ES-I3 (cell line): ENCODE measurements around the gene DSCAM.

Experiments
- H3K36me3 ChIP-seq: 2 replicates; pipeline ENCODE4 v1.6.1; 2013; ENCODE audit warnings: mild to moderate bottlenecking, low read length, control low read depth, moderate library complexity; ENCODE audit not compliant: insufficient read depth
- H3K4me1 ChIP-seq: 2 replicates; pipeline ENCODE4 v1.6.1; 2013; ENCODE audit warnings: mild to moderate bottlenecking, control low read depth, low read length; ENCODE audit not compliant: insufficient read depth
- H3K9ac ChIP-seq: 2 replicates; pipeline ENCODE4 v1.6.1; 2013; ENCODE audit warnings: low read depth, mild to moderate bottlenecking, low read length, moderate library complexity
- H3K9me3 ChIP-seq: 2 replicates; pipeline ENCODE4 v1.6.1; 2013; ENCODE audit warnings: mild to moderate bottlenecking, low read length, moderate library complexity; ENCODE audit not compliant: control insufficient read depth, insufficient read depth

The DSCAM gene

GRCh38 chr21:40662889-40663288 is 184.1 kb downstream of the DSCAM start:
- H3K9me3 ChIP-seq, result no peaks in the 10 kb centered on the region
- H3K9ac ChIP-seq, result no peak overlapping the region
- no peaks in the 10 kb centered on the region for H3K36me3 ChIP-seq
- H3K4me1 ChIP-seq, result no peaks in the 10 kb centered on the region

- no peaks in the 10 kb centered on the region for H3K4me1 ChIP-seq
- H3K9ac ChIP-seq, result no peak overlapping the region
- H3K9me3 ChIP-seq, result no peaks in the 10 kb centered on the region
- H3K36me3 ChIP-seq, result no peaks in the 10 kb centered on the region
Measured at GRCh38 chr21:40660461-40660860, 186.5 kb downstream of the DSCAM start.

GRCh38 chr21:40658311-40658710 is 188.6 kb downstream of the DSCAM start:
- Histone ChIP-seq H3K9ac (no peak overlapping the region), H3K4me1 (no peaks in the 10 kb centered on the region), H3K9me3 (no peaks in the 10 kb centered on the region), H3K36me3 (no peaks in the 10 kb centered on the region)

GRCh38 chr21:40652436-40652835 is 194.5 kb downstream of the DSCAM start:
- no peak overlapping the region for H3K9ac ChIP-seq
- H3K4me1 ChIP-seq, result no peaks in the 10 kb centered on the region
- no peaks in the 10 kb centered on the region for H3K36me3 ChIP-seq
- H3K9me3 ChIP-seq, result peaks cover 3% of the 10 kb centered on the region; the same call in 1 of the 2 replicates

- Histone ChIP-seq H3K9me3 (peaks cover 6% of the 10 kb centered on the region), H3K4me1 (no peaks in the 10 kb centered on the region), H3K36me3 (no peaks in the 10 kb centered on the region), H3K9ac (no peak overlapping the region)
Measured at GRCh38 chr21:40647706-40648105, 199.3 kb downstream of the DSCAM start.

GRCh38 chr21:40646651-40647050 is 200.3 kb downstream of the DSCAM start:
- Histone ChIP-seq H3K9me3 (peaks cover 6% of the 10 kb centered on the region), H3K9ac (no peak overlapping the region), H3K36me3 (no peaks in the 10 kb centered on the region), H3K4me1 (no peaks in the 10 kb centered on the region)

- Histone ChIP-seq H3K4me1 (no peaks in the 10 kb centered on the region), H3K9me3 (peaks cover 4% of the 10 kb centered on the region; the same call in 1 of the 2 replicates), H3K9ac (no peak overlapping the region), H3K36me3 (no peaks in the 10 kb centered on the region)
Measured at GRCh38 chr21:40641042-40641441, 205.9 kb downstream of the DSCAM start.

- H3K36me3 ChIP-seq, result no peaks in the 10 kb centered on the region
- peaks cover 4% of the 10 kb centered on the region; the same call in 1 of the 2 replicates for H3K9me3 ChIP-seq
- no peaks in the 10 kb centered on the region for H3K4me1 ChIP-seq
- no peak overlapping the region for H3K9ac ChIP-seq
Measured at GRCh38 chr21:40640266-40640789, 206.6 kb downstream of the DSCAM start.

- Histone ChIP-seq H3K9me3 (peaks cover 4% of the 10 kb centered on the region; the same call in 1 of the 2 replicates), H3K9ac (no peak overlapping the region), H3K4me1 (no peaks in the 10 kb centered on the region), H3K36me3 (no peaks in the 10 kb centered on the region)
Measured at GRCh38 chr21:40639616-40640194, 207.3 kb downstream of the DSCAM start.

- Histone ChIP-seq H3K36me3 (no peaks in the 10 kb centered on the region), H3K4me1 (no peaks in the 10 kb centered on the region), H3K9ac (no peak overlapping the region), H3K9me3 (no peaks in the 10 kb centered on the region)
Measured at GRCh38 chr21:40638466-40639251, 208.3 kb downstream of the DSCAM start.

GRCh38 chr21:40636026-40636425 is 210.9 kb downstream of the DSCAM start:
- H3K36me3 ChIP-seq, result no peaks in the 10 kb centered on the region
- no peaks in the 10 kb centered on the region for H3K4me1 ChIP-seq
- H3K9ac ChIP-seq, result no peak overlapping the region
- H3K9me3 ChIP-seq, result no peaks in the 10 kb centered on the region

- Histone ChIP-seq H3K9me3 (no peaks in the 10 kb centered on the region), H3K36me3 (no peaks in the 10 kb centered on the region), H3K9ac (no peak overlapping the region), H3K4me1 (no peaks in the 10 kb centered on the region)
Measured at GRCh38 chr21:40635391-40635790, 211.6 kb downstream of the DSCAM start.

- no peaks in the 10 kb centered on the region for H3K9me3 ChIP-seq
- no peaks in the 10 kb centered on the region for H3K4me1 ChIP-seq
- H3K36me3 ChIP-seq, result no peaks in the 10 kb centered on the region
- H3K9ac ChIP-seq, result no peak overlapping the region
Measured at GRCh38 chr21:40634141-40634540, 212.8 kb downstream of the DSCAM start.

- Histone ChIP-seq H3K9me3 (no peaks in the 10 kb centered on the region), H3K9ac (no peak overlapping the region), H3K4me1 (no peaks in the 10 kb centered on the region), H3K36me3 (no peaks in the 10 kb centered on the region)
Measured at GRCh38 chr21:40633048-40633447, 213.9 kb downstream of the DSCAM start.

GRCh38 chr21:40631211-40631610 is 215.7 kb downstream of the DSCAM start:
- Histone ChIP-seq H3K9ac (no peak overlapping the region), H3K9me3 (no peaks in the 10 kb centered on the region), H3K36me3 (no peaks in the 10 kb centered on the region; the same call in 1 of the 2 replicates), H3K4me1 (no peaks in the 10 kb centered on the region)
